Fibroblast of skin of scalp (primary cell): Measurements from ENCODE around the gene OR4B1.

Source experiments
- DNase-seq: peaks from one replicate; pipeline ENCODE4 v3.0.0-alpha.2; 2013

OR4B1 gene

GRCh38 chr11:48263423-48263911 is 46.9 kb downstream of the OR4B1 start, which contains the start of gene OR4X1:
TSS of gene OR4X1 (plus strand) at chr11:48263861. CDS start at chr11:48263861, 0 bp downstream.
- DNase-seq = no peak
